SU-DHL-6 (cell line): ENCODE measurements around the gene RHBDD3.
A peak's percentile ranks its signal among the peaks of the same experiment; 100 is the strongest.

ENCODE experiments used
- H2AFZ ChIP-seq: fragments of 200-600 bp; sonication (generic); 2 replicates; pipeline ENCODE4 v1.6.1; 2014; ENCODE audit warnings: low read depth, mild to moderate bottlenecking, moderate library complexity, mixed read lengths, antibody characterized with exemption, low read length; ENCODE audit not compliant: severe bottlenecking
- H3F3A ChIP-seq: fragments of 200-600 bp; shearing (Covaris generic); 2 replicates; pipeline ENCODE4 v1.6.0; 2016; ENCODE audit warnings: antibody characterized with exemption, mild to moderate bottlenecking; ENCODE audit not compliant: insufficient read depth
- H3K27ac ChIP-seq: fragments of 200-600 bp; sonication (generic); 2 replicates; pipeline ENCODE4 v1.5.1; 2016; ENCODE audit warnings: low read depth, mild to moderate bottlenecking, low read length, moderate library complexity, mixed read lengths
- H3K27me3 ChIP-seq: fragments of 200-600 bp; sonication (generic), shearing (Covaris generic); 2 replicates; pipeline ENCODE4 v1.6.0; 2014; ENCODE audit warnings: mild to moderate bottlenecking, low read length
- H3K36me3 ChIP-seq: fragments of 200-600 bp; sonication (generic); 2 replicates; pipeline ENCODE4 v1.6.1; 2014; ENCODE audit warnings: mild to moderate bottlenecking, low read length, mixed read lengths
- H3K4me2 ChIP-seq: fragments of 300-600, 200-600 bp; shearing (Covaris generic), sonication (generic); 2 replicates; pipeline ENCODE4 v1.6.0; 2014; ENCODE audit warnings: low read length, low read depth, mild to moderate bottlenecking; ENCODE audit not compliant: poor library complexity, severe bottlenecking
- H3K4me3 ChIP-seq: fragments of 200-600 bp; sonication (generic); 2 replicates; pipeline ENCODE4 v1.5.1; 2014; ENCODE audit warnings: antibody characterized with exemption, low read length, mild to moderate bottlenecking, mixed read lengths; ENCODE audit not compliant: insufficient read depth, poor library complexity, severe bottlenecking
- H3K79me2 ChIP-seq: fragments of 200-600 bp; sonication (generic); 2 replicates; pipeline ENCODE4 v1.6.1; 2014; ENCODE audit warnings: mild to moderate bottlenecking, low read length, moderate library complexity; ENCODE audit not compliant: insufficient read depth
- H3K9ac ChIP-seq: fragments of 200-600 bp; sonication (generic); 2 replicates; pipeline ENCODE4 v1.7.0; 2014; ENCODE audit warnings: mild to moderate bottlenecking, low read length
- H3K9me2 ChIP-seq: fragments of 200-600 bp; sonication (generic); replicated peaks from 2 replicates; pipeline ENCODE4 v1.6.1; 2014; ENCODE audit warnings: low read length; ENCODE audit not compliant: insufficient read depth
- H3K9me3 ChIP-seq: fragments of 200-600 bp; sonication (generic); 2 replicates; pipeline ENCODE4 v1.6.1; 2014; ENCODE audit warnings: low read length, mixed read lengths; ENCODE audit not compliant: insufficient read depth
- H4K20me1 ChIP-seq: fragments of 200-600 bp; sonication (generic); 2 replicates; pipeline ENCODE4 v1.6.1; 2014; ENCODE audit warnings: low read depth, mild to moderate bottlenecking, antibody characterized with exemption, low read length, moderate library complexity, mixed read lengths
- EZH2phosphoT487 ChIP-seq: fragments of 200-600 bp; sonication (generic), shearing (Covaris generic); conservative IDR thresholded peaks from 2 replicates; pipeline ENCODE4 v1.6.1; 2018; ENCODE audit warnings: mild to moderate bottlenecking, antibody characterized with exemption, low read length, moderate library complexity, mixed read lengths
- TF ChIP-seq, protein P1 (sequence below): fragments of 200-600 bp; sonication (generic); IDR thresholded peaks from one replicate; pipeline ENCODE4 v1.5.1; 2017; ENCODE audit warnings: antibody characterized with exemption, mild to moderate bottlenecking, low read length, moderate library complexity; ENCODE audit not compliant: insufficient read depth, poor library complexity, severe bottlenecking

RHBDD3 gene

DNA sequence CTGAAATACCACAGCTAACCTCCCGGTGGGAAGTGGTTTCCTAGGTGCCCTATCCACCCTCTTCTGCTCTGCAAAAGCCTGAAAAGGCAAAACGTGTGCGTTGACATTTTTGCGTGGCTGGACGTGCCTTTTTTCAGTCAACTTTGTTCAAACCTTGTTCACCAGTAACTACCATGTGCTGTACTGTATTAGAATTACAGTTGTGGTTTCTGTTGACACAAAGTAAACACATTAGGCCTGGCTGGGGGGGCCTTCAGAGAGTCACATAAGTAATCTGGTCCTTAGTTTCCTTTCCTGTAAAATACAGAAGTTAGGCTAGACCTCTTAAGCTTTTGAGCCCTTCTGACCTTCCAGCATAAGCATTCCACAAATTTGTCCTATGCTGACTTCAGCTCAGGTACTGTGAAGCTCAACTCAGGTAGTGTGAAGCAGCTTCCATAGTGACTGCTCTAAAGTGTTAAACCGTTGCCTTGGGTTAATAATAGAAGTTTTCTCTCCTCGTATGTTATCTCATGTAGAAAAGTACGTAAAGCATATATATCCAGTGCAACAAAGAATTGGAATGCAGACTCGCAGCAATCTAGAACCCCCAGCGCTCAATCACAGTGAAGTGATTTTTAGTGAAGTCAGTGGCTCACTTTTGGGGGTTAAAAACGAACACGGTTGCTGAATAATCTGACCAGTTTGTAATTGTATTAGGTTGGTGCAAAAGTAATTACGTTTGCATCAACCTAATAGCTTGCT lies 2.1 kb upstream of the RHBDD3 start:
- Histone ChIP-seq H3K9ac (peak overlapping the region; percentile 98), H3F3A (peaks cover 5% of the 10 kb centered on the region; the same call in 1 of the 2 replicates), H3K36me3 (peaks cover 48% of the 10 kb centered on the region), H3K27ac (peak overlapping the region; percentile 81), H4K20me1 (peaks cover 53% of the 10 kb centered on the region), H3K79me2 (peaks cover 81% of the 10 kb centered on the region), H3K9me3 (no peaks in the 10 kb centered on the region), H3K4me2 (peak overlapping the region; percentile 95), H3K9me2 (no peaks in the 10 kb centered on the region), H2AFZ (no peak overlapping the region), H3K27me3 (no peaks in the 10 kb centered on the region), H3K4me3 (peak overlapping the region; percentile 92)
- no peak for TF ChIP-seq EZH2phosphoT487
- TF ChIP-seq, protein P1, sequence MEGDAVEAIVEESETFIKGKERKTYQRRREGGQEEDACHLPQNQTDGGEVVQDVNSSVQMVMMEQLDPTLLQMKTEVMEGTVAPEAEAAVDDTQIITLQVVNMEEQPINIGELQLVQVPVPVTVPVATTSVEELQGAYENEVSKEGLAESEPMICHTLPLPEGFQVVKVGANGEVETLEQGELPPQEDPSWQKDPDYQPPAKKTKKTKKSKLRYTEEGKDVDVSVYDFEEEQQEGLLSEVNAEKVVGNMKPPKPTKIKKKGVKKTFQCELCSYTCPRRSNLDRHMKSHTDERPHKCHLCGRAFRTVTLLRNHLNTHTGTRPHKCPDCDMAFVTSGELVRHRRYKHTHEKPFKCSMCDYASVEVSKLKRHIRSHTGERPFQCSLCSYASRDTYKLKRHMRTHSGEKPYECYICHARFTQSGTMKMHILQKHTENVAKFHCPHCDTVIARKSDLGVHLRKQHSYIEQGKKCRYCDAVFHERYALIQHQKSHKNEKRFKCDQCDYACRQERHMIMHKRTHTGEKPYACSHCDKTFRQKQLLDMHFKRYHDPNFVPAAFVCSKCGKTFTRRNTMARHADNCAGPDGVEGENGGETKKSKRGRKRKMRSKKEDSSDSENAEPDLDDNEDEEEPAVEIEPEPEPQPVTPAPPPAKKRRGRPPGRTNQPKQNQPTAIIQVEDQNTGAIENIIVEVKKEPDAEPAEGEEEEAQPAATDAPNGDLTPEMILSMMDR: no peak

DNA sequence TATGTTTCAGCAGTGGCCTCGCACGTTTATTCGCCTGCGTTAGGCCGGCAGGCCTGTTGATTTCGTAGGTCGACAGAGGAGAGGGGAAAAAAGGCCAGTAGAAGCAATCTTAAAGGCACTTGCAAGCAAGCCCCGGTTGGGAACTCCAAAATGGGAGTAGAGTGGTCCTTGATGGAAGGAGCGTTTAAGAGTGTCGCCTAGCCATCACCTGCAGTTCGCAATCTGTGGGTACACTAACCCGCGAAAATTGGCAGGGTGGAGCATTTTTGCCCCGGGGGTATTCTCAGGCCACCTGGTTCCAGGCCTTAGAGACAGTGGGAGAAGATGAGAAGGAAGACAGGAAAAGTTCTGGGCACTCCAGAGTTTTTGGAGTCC lies 1.4 kb upstream of the RHBDD3 start:
- H4K20me1 ChIP-seq: peaks cover 46% of the 10 kb centered on the region
- H3K36me3 ChIP-seq: peaks cover 42% of the 10 kb centered on the region
- H3K4me3 ChIP-seq: peak overlapping the region; percentile 92

DNA sequence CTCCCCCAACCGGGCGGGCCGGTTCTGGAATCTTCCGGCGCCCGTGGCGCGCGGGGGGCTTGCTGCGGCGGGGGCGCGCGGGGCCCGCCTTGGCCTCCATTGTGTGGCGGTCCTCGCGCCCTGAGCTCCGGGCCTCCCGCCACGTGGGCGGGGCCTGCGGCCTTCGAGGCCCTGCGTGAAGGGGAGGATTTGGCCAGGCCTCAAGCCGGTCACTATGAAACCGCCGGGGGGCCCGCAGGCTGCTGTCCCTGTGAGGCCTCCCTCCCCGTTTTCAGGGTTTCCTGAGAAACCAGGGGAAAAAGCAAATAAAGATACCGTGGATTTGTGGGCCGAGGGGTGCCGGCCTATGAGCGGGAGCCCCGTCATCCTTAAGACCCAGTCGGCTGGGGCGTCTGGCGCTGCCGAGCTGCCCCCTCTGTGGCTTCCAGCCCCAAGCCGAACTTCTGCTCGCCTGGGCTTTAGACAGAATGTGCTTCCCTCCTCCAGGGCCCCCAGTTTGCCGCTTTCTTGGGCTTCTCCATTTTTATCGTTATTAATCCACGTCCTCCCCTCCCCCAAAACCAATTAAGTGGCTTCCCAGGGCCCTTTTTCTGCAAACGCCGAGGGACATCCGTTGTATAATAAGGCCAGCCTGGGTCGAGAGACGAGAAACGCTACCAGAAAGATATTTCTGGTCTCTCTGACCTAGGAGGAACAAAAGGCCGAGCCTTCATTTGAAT lies 889 bp upstream of the RHBDD3 start:
- Histone ChIP-seq H2AFZ (peak overlapping the region; percentile 47), H3K9me2 (no peaks in the 10 kb centered on the region), H3K4me2 (peak overlapping the region; percentile 95), H3K27me3 (no peaks in the 10 kb centered on the region), H3K9me3 (no peaks in the 10 kb centered on the region), H3K9ac (peak overlapping the region; percentile 98), H4K20me1 (peaks cover 41% of the 10 kb centered on the region), H3K27ac (peak overlapping the region; percentile 81), H3K36me3 (peaks cover 36% of the 10 kb centered on the region; the same call in 1 of the 2 replicates), H3F3A (no peaks in the 10 kb centered on the region), H3K79me2 (peaks cover 69% of the 10 kb centered on the region), H3K4me3 (peak overlapping the region; percentile 92)
- TF ChIP-seq, protein P1: no peak
- TF ChIP-seq EZH2phosphoT487: no peak

More for the DNA sequence above, 1.4 kb upstream of the RHBDD3 start:
- no peaks in the 10 kb centered on the region for H3K9me3 ChIP-seq
- H3K4me2 ChIP-seq: peak overlapping the region; percentile 95
- no peak for TF ChIP-seq EZH2phosphoT487
- TF ChIP-seq, protein P1: no peak
- H3K79me2 ChIP-seq: peaks cover 75% of the 10 kb centered on the region
- no peaks in the 10 kb centered on the region for H3K9me2 ChIP-seq
- peak overlapping the region; percentile 98 for H3K9ac ChIP-seq
- 0 out of 2 replicates have a peak, but pooled peaks cover under 1% of the 10 kb centered on the region for H3F3A ChIP-seq
- H2AFZ ChIP-seq: no peak overlapping the region
- no peaks in the 10 kb centered on the region for H3K27me3 ChIP-seq
- H3K27ac ChIP-seq: peak overlapping the region; percentile 81
